ENCODE data around the gene ERGIC1. TPM values are rescaled to one million over a fixed set of nuclear protein-coding genes. Genes with fewer than 3 reads are reported as not detected.

Gene ERGIC1
- total RNA-seq, 1 donor from 2014 or later: 177 TPM

DNA sequence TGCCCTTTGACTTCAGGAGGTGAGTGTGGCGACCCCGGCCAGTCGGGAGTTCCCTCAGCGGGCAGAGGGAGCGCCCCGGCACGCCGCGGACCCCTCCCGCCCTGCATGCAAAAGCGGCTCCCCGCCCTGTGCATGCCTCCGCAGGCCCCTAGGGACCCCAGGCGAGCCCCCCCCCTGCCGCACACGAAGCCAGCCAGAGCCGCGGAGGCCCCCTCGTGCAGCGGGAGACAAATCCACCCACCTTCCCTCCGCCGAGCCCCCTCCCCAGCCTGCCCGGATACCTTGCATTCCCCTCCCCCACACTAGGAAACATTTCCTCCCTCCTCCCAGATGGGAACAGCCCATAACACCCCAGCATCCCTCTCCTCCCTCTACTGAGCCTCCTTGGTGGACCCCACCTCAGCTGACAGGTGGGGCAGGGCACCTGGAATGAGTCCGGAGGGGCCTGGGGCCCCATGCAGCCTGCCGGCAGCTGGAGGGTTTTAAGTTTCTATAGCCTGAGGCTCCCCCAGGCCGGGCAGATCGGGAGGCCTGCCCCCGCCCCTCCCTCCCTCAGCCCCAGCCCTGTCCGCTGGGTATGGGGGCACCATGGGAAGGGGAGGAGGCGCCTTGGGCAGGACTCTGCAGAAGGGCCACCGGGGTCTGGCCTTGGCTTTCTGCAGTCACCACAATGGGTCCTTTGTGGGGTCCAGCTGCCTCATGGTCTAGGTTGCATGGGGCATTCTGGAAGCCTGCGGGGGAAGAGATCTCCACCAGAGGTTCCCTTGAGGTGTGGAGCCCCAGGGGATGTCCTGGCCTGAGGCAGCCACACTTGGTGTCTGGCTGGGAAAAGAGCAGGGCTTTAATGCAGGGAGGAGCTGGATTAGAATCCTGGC is 601 bp downstream of the ERGIC1 start:
- Histone ChIP-seq H3K27me3 (ENCODE audit: low read depth) (no peaks in the 10 kb centered on the region), H3K9me3 (no peaks in the 10 kb centered on the region), H3K27ac (peak overlapping the region; percentile 92), H3K4me3 (peak overlapping the region; percentile 86), H3K36me3 (no peaks in the 10 kb centered on the region), H3K4me1 (peaks cover 46% of the 10 kb centered on the region)
- TF ChIP-seq, protein P1, sequence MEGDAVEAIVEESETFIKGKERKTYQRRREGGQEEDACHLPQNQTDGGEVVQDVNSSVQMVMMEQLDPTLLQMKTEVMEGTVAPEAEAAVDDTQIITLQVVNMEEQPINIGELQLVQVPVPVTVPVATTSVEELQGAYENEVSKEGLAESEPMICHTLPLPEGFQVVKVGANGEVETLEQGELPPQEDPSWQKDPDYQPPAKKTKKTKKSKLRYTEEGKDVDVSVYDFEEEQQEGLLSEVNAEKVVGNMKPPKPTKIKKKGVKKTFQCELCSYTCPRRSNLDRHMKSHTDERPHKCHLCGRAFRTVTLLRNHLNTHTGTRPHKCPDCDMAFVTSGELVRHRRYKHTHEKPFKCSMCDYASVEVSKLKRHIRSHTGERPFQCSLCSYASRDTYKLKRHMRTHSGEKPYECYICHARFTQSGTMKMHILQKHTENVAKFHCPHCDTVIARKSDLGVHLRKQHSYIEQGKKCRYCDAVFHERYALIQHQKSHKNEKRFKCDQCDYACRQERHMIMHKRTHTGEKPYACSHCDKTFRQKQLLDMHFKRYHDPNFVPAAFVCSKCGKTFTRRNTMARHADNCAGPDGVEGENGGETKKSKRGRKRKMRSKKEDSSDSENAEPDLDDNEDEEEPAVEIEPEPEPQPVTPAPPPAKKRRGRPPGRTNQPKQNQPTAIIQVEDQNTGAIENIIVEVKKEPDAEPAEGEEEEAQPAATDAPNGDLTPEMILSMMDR (IDR thresholded peaks at IDR 0.05): no peak
- intact Hi-C loops (cut with DNase I): no loop called here
- ATAC-seq (peak; percentile 32 to 34), DNase-seq (no peak)

DNA sequence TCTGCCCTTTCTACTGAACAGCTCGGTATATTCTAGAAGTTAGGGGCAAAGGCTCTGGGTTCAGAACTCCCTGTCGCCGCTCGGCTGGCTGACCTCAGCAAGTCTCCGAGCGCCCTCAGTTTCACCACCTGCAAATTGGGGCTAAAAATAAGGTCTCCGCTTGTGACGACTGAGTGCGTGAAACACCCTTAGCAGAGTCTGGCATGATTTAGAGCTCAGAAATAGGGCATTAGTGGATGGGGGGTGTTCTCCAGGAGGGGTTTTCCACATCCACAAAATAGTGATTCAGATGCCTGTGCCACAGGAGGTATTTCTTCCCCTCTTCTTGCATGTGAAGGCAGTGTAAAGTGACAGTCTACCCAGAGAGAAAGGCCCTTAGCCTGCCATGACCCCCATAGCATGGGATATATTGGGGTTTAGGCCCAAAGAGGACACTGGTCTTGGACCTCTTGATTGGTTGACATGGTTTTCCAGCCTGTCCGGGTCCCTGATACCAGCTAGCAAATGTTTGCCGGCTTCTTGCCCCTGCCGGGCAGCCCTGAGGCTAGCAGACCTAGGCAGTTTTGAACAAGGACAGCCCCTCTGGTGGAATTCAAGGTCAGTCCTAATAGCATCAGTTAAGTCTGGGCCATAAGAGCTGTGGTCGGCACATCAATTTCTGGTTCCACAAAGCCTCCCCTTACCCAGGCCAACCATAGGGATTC is 1.4 kb downstream of the ERGIC1 start:
- H3K36me3 ChIP-seq: peaks cover 2% of the 10 kb centered on the region
- TF ChIP-seq, protein P1 (IDR thresholded peaks at IDR 0.05): no peak
- no peaks in the 10 kb centered on the region for H3K9me3 ChIP-seq
- DNase-seq (no peak), ATAC-seq (no peak)
- peaks cover 54% of the 10 kb centered on the region for H3K4me1 ChIP-seq
- intact Hi-C loops (cut with DNase I): no loop called here
- H3K4me3 ChIP-seq: peak overlapping the region; percentile 86
- H3K27me3 ChIP-seq (ENCODE audit: low read depth): no peaks in the 10 kb centered on the region
- peak overlapping the region; percentile 92 for H3K27ac ChIP-seq

DNA sequence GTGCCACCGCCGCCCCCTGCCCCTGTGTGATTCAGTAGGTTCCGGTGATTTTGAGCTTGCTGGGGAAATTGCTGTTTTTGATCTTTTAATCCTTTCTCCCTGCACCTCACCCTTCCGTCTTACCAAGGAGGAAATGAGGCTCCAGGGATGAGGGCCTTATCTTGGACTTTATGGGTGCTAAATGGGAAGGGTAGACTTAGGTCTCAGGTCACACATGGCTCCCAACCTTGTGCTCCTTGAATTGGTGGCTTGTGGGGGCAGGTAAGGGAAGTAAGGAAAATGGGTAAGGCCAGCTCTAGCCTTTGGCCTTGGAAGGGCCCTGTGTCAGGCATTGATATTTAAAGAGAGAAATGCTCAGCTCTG is 1.9 kb downstream of the ERGIC1 start:
- H3K4me3 ChIP-seq: peak overlapping the region; percentile 86
- peaks cover 7% of the 10 kb centered on the region for H3K36me3 ChIP-seq
- no peaks in the 10 kb centered on the region for H3K9me3 ChIP-seq
- peaks cover 59% of the 10 kb centered on the region for H3K4me1 ChIP-seq
- peak overlapping the region; percentile 92 for H3K27ac ChIP-seq
- TF ChIP-seq, protein P1 (IDR thresholded peaks at IDR 0.05): no peak
- H3K27me3 ChIP-seq (ENCODE audit: low read depth): no peaks in the 10 kb centered on the region
- no peak for DNase-seq
- ATAC-seq: no peak
- intact Hi-C loops (cut with DNase I): no loop called here

DNA sequence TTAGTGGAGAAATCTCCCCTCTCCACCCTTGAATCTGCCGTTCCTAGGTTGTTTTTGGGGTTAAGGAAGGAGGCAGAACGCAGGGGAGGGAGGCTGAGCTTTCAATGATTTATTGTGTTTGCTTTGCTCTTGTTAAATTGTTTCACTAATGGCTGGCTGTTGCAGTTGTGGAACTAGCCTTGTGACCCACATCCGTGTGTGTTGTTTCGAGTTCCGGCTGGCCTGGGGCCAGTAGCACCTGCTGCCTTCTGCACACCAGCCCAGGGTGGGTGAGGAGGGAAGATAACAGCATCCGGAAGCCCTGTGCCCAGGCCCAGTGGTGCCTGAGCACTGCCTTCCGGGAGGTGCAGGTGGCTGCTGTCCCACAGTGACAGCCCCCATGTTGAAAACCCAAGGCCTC is 3.6 kb downstream of the ERGIC1 start:
- no peaks in the 10 kb centered on the region for H3K9me3 ChIP-seq
- intact Hi-C loops (cut with DNase I): no loop called here
- DNase-seq: peak; percentile 93
- ATAC-seq: peak; percentile 60 to 80
- peaks cover 7% of the 10 kb centered on the region for H3K36me3 ChIP-seq
- H3K4me1 ChIP-seq: peaks cover 62% of the 10 kb centered on the region
- H3K27ac ChIP-seq: peak overlapping the region; percentile 73
- TF ChIP-seq, protein P1 (IDR thresholded peaks at IDR 0.05): no peak
- no peaks in the 10 kb centered on the region for H3K27me3 ChIP-seq (ENCODE audit: low read depth)
- peak overlapping the region; percentile 25 for H3K4me3 ChIP-seq

DNA sequence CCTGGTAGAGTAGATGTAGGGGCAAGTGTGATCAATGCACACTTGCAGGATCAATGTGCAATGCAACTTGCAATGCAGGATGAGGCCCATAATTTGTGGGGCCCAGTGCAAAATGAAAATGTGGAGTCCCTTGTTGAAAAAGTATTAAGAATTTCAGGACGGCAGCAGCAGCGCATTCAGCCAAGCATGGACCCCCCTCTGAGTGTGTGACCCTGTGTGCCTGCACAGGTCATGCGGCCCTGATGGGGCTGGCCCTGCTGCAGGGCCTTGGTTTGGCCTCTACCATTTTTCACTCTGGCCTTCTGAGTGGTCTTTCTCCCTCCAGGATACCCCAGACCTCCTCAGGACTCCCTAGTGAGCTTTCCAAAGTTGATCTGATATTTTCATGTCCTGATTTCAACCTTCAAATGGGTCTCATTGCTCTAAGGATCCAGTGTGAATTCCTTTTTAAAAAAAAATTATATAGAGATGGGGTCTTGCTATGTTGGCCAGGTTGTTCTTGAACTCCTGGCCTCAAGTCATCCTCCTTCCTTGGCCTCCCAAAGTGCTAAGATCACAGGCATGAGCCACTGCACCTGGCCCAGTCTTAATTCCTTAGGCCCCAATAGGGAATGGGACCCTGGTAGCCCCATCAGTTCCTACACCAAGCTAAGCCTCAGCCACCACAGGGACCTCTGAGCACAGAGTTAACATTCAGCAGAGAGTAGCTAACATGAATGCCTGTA is 4.3 kb downstream of the ERGIC1 start:
- H3K36me3 ChIP-seq: peaks cover 7% of the 10 kb centered on the region
- no peak for DNase-seq
- no peak for ATAC-seq
- H3K9me3 ChIP-seq: no peaks in the 10 kb centered on the region
- TF ChIP-seq, protein P1 (IDR thresholded peaks at IDR 0.05): no peak
- peak overlapping the region; percentile 25 for H3K4me3 ChIP-seq
- no peaks in the 10 kb centered on the region for H3K27me3 ChIP-seq (ENCODE audit: low read depth)
- peaks cover 59% of the 10 kb centered on the region for H3K4me1 ChIP-seq
- intact Hi-C loops (cut with DNase I): no loop called here
- peak overlapping the region; percentile 73 for H3K27ac ChIP-seq
